GM23338 (cell line): ENCODE data around the gene GDPD4. TPM values are rescaled to one million over a fixed set of nuclear protein-coding genes. Genes with fewer than 3 reads are reported as not detected.

ENCODE experiments used
- ATAC-seq: fragments of 200-7000 bp; cut with Tn5 transposase; 3 replicates; pipeline ENCODE4 v1.9.1; 2020
- DNase-seq: peaks from one replicate; pipeline ENCODE4 v3.0.0-alpha.2; 2015; ENCODE audit warnings: low spot score
- H2AFZ ChIP-seq: fragments of 200-600 bp; sonication (generic); 2 replicates; pipeline ENCODE4 v1.8.0; 2016; ENCODE audit warnings: antibody characterized with exemption, mild to moderate bottlenecking, moderate library complexity
- H3F3A ChIP-seq: fragments of 200-600 bp; sonication (generic); replicated peaks from 2 replicates; pipeline ENCODE4 v1.8.0; 2017; ENCODE audit warnings: antibody characterized with exemption, mixed run types, low read depth
- H3K27ac ChIP-seq: fragments of 200-600 bp; sonication (generic); 2 replicates; pipeline ENCODE4 v1.6.1; 2016; ENCODE audit warnings: low read depth
- H3K27me3 ChIP-seq: fragments of 200-600 bp; sonication (generic); 2 replicates; pipeline ENCODE4 v1.8.0; 2016; ENCODE audit warnings: mild to moderate bottlenecking, mixed run types, moderate library complexity; ENCODE audit not compliant: insufficient read depth
- H3K36me3 ChIP-seq: fragments of 200-600 bp; sonication (generic); 2 replicates; pipeline ENCODE4 v1.8.0; 2016; ENCODE audit warnings: mild to moderate bottlenecking; ENCODE audit not compliant: insufficient read depth
- H3K4me1 ChIP-seq: fragments of 200-600 bp; sonication (generic); 2 replicates; pipeline ENCODE4 v1.8.0; 2016; ENCODE audit warnings: mild to moderate bottlenecking, moderate library complexity; ENCODE audit not compliant: insufficient read depth
- H3K4me2 ChIP-seq: fragments of 200-600 bp; sonication (generic); 2 replicates; pipeline ENCODE4 v1.7.1; 2017; ENCODE audit warnings: mixed run types
- H3K4me3 ChIP-seq: fragments of 200-600 bp; sonication (generic); 2 replicates; pipeline ENCODE4 v1.6.1; 2016; ENCODE audit warnings: mixed run types
- H3K79me2 ChIP-seq: fragments of 200-600 bp; sonication (generic); replicated peaks from 2 replicates; pipeline ENCODE4 v1.8.0; 2017; ENCODE audit warnings: mild to moderate bottlenecking; ENCODE audit not compliant: insufficient read depth
- H3K9me2 ChIP-seq: fragments of 200-600 bp; sonication (generic); 2 replicates; pipeline ENCODE4 v1.8.0; 2017; ENCODE audit not compliant: insufficient read depth
- H4K20me1 ChIP-seq: fragments of 200-600 bp; sonication (generic); replicated peaks from 2 replicates; pipeline ENCODE4 v1.8.0; 2017; ENCODE audit warnings: mild to moderate bottlenecking; ENCODE audit not compliant: insufficient read depth
- H3K27ac Mint-ChIP-seq: 2 replicates; pipeline ENCODE4 v1.8.0; 2020; ENCODE audit warnings: inconsistent platforms, mild to moderate bottlenecking, moderate library complexity, mixed read lengths
- H3K27me3 Mint-ChIP-seq: 3 replicates; pipeline ENCODE4 v1.8.0; 2022; ENCODE audit warnings: low read depth, mild to moderate bottlenecking, moderate library complexity, mixed read lengths, inconsistent platforms; ENCODE audit not compliant: insufficient read depth, poor library complexity
- H3K36me3 Mint-ChIP-seq: 3 replicates; pipeline ENCODE4 v1.8.0; 2021; ENCODE audit warnings: low read depth, mild to moderate bottlenecking, inconsistent platforms, moderate library complexity, mixed read lengths
- H3K4me1 Mint-ChIP-seq: 3 replicates; pipeline ENCODE4 v1.8.0; 2020; ENCODE audit warnings: mild to moderate bottlenecking, inconsistent platforms, mixed read lengths
- H3K4me3 Mint-ChIP-seq: 3 replicates; pipeline ENCODE4 v1.8.0; 2021; ENCODE audit warnings: moderate library complexity, mild to moderate bottlenecking, inconsistent platforms, mixed read lengths
- H3K9me3 Mint-ChIP-seq: 3 replicates; pipeline ENCODE4 v1.8.0; 2020; ENCODE audit warnings: moderate library complexity, mild to moderate bottlenecking, inconsistent platforms, mixed read lengths
- CREB1 ChIP-seq: fragments of 250-450 bp; sonication (Bioruptor Pico); IDR thresholded peaks from 2 replicates; pipeline ENCODE4 v1.5.0; 2020; ENCODE audit warnings: low read depth, mild to moderate bottlenecking, moderate library complexity
- EZH2 ChIP-seq: fragments of 200-600 bp; sonication (generic); IDR thresholded peaks from one replicate; pipeline ENCODE4 v1.8.0; 2017; ENCODE audit warnings: antibody characterized with exemption, mild to moderate bottlenecking, low read depth; ENCODE audit not compliant: unreplicated experiment
- EZH2phosphoT487 ChIP-seq: fragments of 200-600 bp; sonication (generic); IDR thresholded peaks from one replicate; pipeline ENCODE4 v1.8.1; 2018; ENCODE audit warnings: antibody characterized with exemption; ENCODE audit not compliant: unreplicated experiment
- JUNB ChIP-seq: IDR thresholded peaks from one replicate; pipeline ENCODE4 v1.6.1; 2016; ENCODE audit warnings: antibody characterized with exemption; ENCODE audit not compliant: unreplicated experiment
- NANOG ChIP-seq: IDR thresholded peaks from 2 replicates; pipeline ENCODE4 v1.6.1; 2016; ENCODE audit warnings: antibody characterized with exemption, borderline replicate concordance
- POLR2AphosphoS5 ChIP-seq: IDR thresholded peaks from 2 replicates; pipeline ENCODE4 v1.6.1; 2016; ENCODE audit warnings: antibody characterized with exemption, low read depth
- STAT1 ChIP-seq: IDR thresholded peaks from one replicate; pipeline ENCODE4 v1.6.1; 2016; ENCODE audit warnings: antibody characterized with exemption; ENCODE audit not compliant: unreplicated experiment
- ZNF114 ChIP-seq: fragments of 250-450 bp; sonication (Bioruptor Pico); IDR thresholded peaks from 2 replicates; pipeline ENCODE4 v1.5.0; 2020; ENCODE audit warnings: mild to moderate bottlenecking, moderate library complexity
- ZNF331 ChIP-seq: fragments of 250-450 bp; sonication (Bioruptor Pico); IDR thresholded peaks from 2 replicates; pipeline ENCODE4 v1.5.0; 2020; ENCODE audit warnings: low read depth, mild to moderate bottlenecking, moderate library complexity
- polyA plus RNA-seq: library from polyadenylated mRNA; unstranded; fragments of >200 nt; fragmentation: Nextera tagmentation; extraction: Ambion mirVana; gene quantifications from 2 replicates; pipeline ENCODE4 v1.2.1, GENCODE V29; 2016
- total RNA-seq: library from RNA; depleted of rRNA; stranded (reverse); fragments of >200 nt; shearing (Covaris generic); gene quantifications from 2 replicates; pipeline ENCODE4 v1.2.3, GENCODE V29; 2014
- TF ChIP-seq, protein P1 (sequence below): fragments of 250-450 bp; sonication (Bioruptor Pico); IDR thresholded peaks from 2 replicates; pipeline ENCODE4 v1.5.0; 2020; ENCODE audit warnings: mild to moderate bottlenecking, moderate library complexity
- TF ChIP-seq, protein P2 (sequence below): IDR thresholded peaks from 2 replicates; pipeline ENCODE4 v1.6.1; 2016; ENCODE audit warnings: antibody characterized with exemption
- TF ChIP-seq, protein P3 (sequence below): IDR thresholded peaks from one replicate; pipeline ENCODE4 v1.6.1; 2018; ENCODE audit warnings: antibody characterized with exemption; ENCODE audit not compliant: unreplicated experiment
- TF ChIP-seq, protein P4 (sequence below), 2 experiments: fragments of 200-600 bp in 1 of 2; sonication (generic) in 1 of 2; conservative IDR thresholded peaks; 2 replicates each; pipeline versions ENCODE4 v1.5.1 to v1.6.1; 2016 to 2017; ENCODE audit warnings: antibody characterized with exemption in 2 of 2, low read depth in 2 of 2, mild to moderate bottlenecking in 2 of 2, moderate library complexity in 1 of 2

Gene GDPD4
- total and polyA plus RNA-seq, 2 experiments from 2014 or later, result not detected

DNA sequence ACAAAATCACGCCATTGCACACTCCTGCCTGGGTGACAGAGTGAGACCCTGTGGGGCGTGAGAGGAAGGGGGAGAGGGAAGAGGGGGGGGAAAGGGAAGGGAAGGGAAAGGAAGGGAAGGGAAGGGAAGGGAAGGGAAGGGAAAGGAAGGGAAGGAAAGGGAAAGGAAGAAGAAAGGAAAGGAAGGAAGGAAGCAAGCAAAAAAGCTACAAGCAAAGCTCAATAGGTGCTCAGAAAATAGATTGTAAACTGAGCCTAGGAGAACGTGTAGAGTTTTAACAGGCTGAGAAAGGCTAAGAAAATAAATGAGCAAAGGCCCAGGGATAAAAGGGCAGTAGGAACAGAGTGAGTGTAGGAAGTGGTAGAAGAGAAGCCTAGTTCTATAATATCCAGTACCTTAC is 30.8 kb upstream of the GDPD4 start:
- H3K9me3 Mint-ChIP-seq, result peaks cover 33% of the 10 kb centered on the region
- H3K27ac ChIP-seq, result peak overlapping the region; percentile 10; the same call in 1 of the 2 replicates
- H4K20me1 ChIP-seq, result no peaks in the 10 kb centered on the region; the same call in 1 of the 2 replicates
- no peaks in the 10 kb centered on the region for H3K9me2 ChIP-seq
- DNase-seq (no peak), ATAC-seq (no peak)
- H3K4me1 ChIP-seq, result no peaks in the 10 kb centered on the region
- no peaks in the 10 kb centered on the region; the same call in 2 of the 3 replicates for H3K4me1 Mint-ChIP-seq
- H3K79me2 ChIP-seq, result peaks cover 46% of the 10 kb centered on the region
- H3K27me3 Mint-ChIP-seq, result peaks cover 13% of the 10 kb centered on the region
- H3K27ac Mint-ChIP-seq, result no peak overlapping the region
- TF ChIP-seq NANOG (no peak), STAT1 (no peak), EZH2 (no peak), ZNF114 (no peak), JUNB (no peak), EZH2phosphoT487 (no peak), ZNF331 (CRISPR knock-in tag) (no peak), POLR2AphosphoS5 (no peak), CREB1 (CRISPR knock-in tag) (no peak)
- TF ChIP-seq, protein P1, sequence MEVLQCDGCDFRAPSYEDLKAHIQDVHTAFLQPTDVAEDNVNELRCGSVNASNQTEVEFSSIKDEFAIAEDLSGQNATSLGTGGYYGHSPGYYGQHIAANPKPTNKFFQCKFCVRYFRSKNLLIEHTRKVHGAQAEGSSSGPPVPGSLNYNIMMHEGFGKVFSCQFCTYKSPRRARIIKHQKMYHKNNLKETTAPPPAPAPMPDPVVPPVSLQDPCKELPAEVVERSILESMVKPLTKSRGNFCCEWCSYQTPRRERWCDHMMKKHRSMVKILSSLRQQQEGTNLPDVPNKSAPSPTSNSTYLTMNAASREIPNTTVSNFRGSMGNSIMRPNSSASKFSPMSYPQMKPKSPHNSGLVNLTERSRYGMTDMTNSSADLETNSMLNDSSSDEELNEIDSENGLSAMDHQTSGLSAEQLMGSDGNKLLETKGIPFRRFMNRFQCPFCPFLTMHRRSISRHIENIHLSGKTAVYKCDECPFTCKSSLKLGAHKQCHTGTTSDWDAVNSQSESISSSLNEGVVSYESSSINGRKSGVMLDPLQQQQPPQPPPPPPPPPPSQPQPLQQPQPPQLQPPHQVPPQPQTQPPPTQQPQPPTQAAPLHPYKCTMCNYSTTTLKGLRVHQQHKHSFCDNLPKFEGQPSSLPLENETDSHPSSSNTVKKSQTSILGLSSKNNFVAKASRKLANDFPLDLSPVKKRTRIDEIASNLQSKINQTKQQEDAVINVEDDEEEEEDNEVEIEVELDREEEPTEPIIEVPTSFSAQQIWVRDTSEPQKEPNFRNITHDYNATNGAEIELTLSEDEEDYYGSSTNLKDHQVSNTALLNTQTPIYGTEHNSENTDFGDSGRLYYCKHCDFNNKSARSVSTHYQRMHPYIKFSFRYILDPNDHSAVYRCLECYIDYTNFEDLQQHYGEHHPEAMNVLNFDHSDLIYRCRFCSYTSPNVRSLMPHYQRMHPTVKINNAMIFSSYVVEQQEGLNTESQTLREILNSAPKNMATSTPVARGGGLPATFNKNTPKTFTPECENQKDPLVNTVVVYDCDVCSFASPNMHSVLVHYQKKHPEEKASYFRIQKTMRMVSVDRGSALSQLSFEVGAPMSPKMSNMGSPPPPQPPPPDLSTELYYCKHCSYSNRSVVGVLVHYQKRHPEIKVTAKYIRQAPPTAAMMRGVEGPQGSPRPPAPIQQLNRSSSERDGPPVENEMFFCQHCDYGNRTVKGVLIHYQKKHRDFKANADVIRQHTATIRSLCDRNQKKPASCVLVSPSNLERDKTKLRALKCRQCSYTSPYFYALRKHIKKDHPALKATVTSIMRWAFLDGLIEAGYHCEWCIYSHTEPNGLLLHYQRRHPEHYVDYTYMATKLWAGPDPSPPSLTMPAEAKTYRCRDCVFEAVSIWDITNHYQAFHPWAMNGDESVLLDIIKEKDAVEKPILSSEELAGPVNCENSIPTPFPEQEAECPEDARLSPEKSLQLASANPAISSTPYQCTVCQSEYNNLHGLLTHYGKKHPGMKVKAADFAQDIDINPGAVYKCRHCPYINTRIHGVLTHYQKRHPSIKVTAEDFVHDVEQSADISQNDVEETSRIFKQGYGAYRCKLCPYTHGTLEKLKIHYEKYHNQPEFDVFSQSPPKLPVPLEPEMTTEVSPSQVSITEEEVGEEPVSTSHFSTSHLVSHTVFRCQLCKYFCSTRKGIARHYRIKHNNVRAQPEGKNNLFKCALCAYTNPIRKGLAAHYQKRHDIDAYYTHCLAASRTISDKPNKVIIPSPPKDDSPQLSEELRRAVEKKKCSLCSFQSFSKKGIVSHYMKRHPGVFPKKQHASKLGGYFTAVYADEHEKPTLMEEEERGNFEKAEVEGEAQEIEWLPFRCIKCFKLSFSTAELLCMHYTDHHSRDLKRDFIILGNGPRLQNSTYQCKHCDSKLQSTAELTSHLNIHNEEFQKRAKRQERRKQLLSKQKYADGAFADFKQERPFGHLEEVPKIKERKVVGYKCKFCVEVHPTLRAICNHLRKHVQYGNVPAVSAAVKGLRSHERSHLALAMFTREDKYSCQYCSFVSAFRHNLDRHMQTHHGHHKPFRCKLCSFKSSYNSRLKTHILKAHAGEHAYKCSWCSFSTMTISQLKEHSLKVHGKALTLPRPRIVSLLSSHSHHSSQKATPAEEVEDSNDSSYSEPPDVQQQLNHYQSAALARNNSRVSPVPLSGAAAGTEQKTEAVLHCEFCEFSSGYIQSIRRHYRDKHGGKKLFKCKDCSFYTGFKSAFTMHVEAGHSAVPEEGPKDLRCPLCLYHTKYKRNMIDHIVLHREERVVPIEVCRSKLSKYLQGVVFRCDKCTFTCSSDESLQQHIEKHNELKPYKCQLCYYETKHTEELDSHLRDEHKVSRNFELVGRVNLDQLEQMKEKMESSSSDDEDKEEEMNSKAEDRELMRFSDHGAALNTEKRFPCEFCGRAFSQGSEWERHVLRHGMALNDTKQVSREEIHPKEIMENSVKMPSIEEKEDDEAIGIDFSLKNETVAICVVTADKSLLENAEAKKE, result no peak
- TF ChIP-seq, protein P2, sequence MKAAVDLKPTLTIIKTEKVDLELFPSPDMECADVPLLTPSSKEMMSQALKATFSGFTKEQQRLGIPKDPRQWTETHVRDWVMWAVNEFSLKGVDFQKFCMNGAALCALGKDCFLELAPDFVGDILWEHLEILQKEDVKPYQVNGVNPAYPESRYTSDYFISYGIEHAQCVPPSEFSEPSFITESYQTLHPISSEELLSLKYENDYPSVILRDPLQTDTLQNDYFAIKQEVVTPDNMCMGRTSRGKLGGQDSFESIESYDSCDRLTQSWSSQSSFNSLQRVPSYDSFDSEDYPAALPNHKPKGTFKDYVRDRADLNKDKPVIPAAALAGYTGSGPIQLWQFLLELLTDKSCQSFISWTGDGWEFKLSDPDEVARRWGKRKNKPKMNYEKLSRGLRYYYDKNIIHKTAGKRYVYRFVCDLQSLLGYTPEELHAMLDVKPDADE, result no peak
- TF ChIP-seq, protein P3, sequence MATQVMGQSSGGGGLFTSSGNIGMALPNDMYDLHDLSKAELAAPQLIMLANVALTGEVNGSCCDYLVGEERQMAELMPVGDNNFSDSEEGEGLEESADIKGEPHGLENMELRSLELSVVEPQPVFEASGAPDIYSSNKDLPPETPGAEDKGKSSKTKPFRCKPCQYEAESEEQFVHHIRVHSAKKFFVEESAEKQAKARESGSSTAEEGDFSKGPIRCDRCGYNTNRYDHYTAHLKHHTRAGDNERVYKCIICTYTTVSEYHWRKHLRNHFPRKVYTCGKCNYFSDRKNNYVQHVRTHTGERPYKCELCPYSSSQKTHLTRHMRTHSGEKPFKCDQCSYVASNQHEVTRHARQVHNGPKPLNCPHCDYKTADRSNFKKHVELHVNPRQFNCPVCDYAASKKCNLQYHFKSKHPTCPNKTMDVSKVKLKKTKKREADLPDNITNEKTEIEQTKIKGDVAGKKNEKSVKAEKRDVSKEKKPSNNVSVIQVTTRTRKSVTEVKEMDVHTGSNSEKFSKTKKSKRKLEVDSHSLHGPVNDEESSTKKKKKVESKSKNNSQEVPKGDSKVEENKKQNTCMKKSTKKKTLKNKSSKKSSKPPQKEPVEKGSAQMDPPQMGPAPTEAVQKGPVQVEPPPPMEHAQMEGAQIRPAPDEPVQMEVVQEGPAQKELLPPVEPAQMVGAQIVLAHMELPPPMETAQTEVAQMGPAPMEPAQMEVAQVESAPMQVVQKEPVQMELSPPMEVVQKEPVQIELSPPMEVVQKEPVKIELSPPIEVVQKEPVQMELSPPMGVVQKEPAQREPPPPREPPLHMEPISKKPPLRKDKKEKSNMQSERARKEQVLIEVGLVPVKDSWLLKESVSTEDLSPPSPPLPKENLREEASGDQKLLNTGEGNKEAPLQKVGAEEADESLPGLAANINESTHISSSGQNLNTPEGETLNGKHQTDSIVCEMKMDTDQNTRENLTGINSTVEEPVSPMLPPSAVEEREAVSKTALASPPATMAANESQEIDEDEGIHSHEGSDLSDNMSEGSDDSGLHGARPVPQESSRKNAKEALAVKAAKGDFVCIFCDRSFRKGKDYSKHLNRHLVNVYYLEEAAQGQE, result no peak
- TF ChIP-seq, protein P4, sequence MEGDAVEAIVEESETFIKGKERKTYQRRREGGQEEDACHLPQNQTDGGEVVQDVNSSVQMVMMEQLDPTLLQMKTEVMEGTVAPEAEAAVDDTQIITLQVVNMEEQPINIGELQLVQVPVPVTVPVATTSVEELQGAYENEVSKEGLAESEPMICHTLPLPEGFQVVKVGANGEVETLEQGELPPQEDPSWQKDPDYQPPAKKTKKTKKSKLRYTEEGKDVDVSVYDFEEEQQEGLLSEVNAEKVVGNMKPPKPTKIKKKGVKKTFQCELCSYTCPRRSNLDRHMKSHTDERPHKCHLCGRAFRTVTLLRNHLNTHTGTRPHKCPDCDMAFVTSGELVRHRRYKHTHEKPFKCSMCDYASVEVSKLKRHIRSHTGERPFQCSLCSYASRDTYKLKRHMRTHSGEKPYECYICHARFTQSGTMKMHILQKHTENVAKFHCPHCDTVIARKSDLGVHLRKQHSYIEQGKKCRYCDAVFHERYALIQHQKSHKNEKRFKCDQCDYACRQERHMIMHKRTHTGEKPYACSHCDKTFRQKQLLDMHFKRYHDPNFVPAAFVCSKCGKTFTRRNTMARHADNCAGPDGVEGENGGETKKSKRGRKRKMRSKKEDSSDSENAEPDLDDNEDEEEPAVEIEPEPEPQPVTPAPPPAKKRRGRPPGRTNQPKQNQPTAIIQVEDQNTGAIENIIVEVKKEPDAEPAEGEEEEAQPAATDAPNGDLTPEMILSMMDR (conservative IDR thresholded peaks at IDR 0.05; ENCODE audit: low read depth in 2 of 2), result no peak
- H3K36me3 ChIP-seq, result peaks cover 47% of the 10 kb centered on the region
- H3K4me3 ChIP-seq, result no peak overlapping the region
- H3K36me3 Mint-ChIP-seq, result peaks cover 14% of the 10 kb centered on the region
- H3F3A ChIP-seq, result peaks cover 15% of the 10 kb centered on the region
- H2AFZ ChIP-seq, result no peak overlapping the region
- H3K4me3 Mint-ChIP-seq, result no peak overlapping the region
- no peak overlapping the region for H3K4me2 ChIP-seq
- no peaks in the 10 kb centered on the region for H3K27me3 ChIP-seq
